Measurements from ENCODE around the gene TIMM23.
"Not testable (repeated sequence)": the region's sequence is repeated elsewhere in the genome, so short reads cannot be mapped to it uniquely, and the experiment has no call there.

TIMM23 gene

GRCh38 chr10:46037107-46037825, 65.0 kb downstream of the TIMM23 start:
- no peaks in the 10 kb centered on the region for H3K27me3 ChIP-seq (ENCODE audit: control insufficient read depth, insufficient read depth, low read length)
- H3K27ac ChIP-seq (ENCODE audit: low read depth, low read length): no peak overlapping the region
- no peaks in the 10 kb centered on the region for H3K4me1 ChIP-seq (ENCODE audit: control insufficient read depth, insufficient read depth, low read length)

GRCh38 chr10:46040004-46040403, 67.7 kb downstream of the TIMM23 start:
- Histone ChIP-seq H3K4me3 (ENCODE audit: low read depth, low read length) (no peak overlapping the region), H3K4me1 (ENCODE audit: control insufficient read depth, insufficient read depth, low read length) (no peaks in the 10 kb centered on the region), H3K27me3 (ENCODE audit: control insufficient read depth, insufficient read depth, low read length) (no peaks in the 10 kb centered on the region), H3K36me3 (ENCODE audit: control insufficient read depth, insufficient read depth, low read length) (no peaks in the 10 kb centered on the region), H3K9ac (ENCODE audit: low read depth, low read length) (no peak overlapping the region), H3K27ac (ENCODE audit: low read depth, low read length) (no peak overlapping the region), H3K9me3 (ENCODE audit: control insufficient read depth, insufficient read depth, low read length) (no peaks in the 10 kb centered on the region)

More at GRCh38 chr10:46037107-46037825, 65.0 kb downstream of the TIMM23 start:
- no peak overlapping the region for H3K9ac ChIP-seq (ENCODE audit: low read depth, low read length)
- no peak overlapping the region for H3K4me3 ChIP-seq (ENCODE audit: low read depth, low read length)
- no peaks in the 10 kb centered on the region for H3K36me3 ChIP-seq (ENCODE audit: control insufficient read depth, insufficient read depth, low read length)
- H3K9me3 ChIP-seq (ENCODE audit: control insufficient read depth, insufficient read depth, low read length): no peaks in the 10 kb centered on the region

- H3K27ac ChIP-seq (ENCODE audit: low read depth, low read length): no peak overlapping the region
These were observed 70.2 kb downstream of the TIMM23 start for GRCh38 chr10:46042527-46042926.

GRCh38 chr10:46046261-46046660, 74.0 kb downstream of the TIMM23 start, which contains the start of gene MSMB:
TSS of gene MSMB (minus strand) at chr10:46046269. CDS start at chr10:46046237, 32 bp downstream.
- H3K36me3 ChIP-seq (ENCODE audit: control insufficient read depth, insufficient read depth, low read length): no peaks in the 10 kb centered on the region
- H3K27me3 ChIP-seq (ENCODE audit: control insufficient read depth, insufficient read depth, low read length): no peaks in the 10 kb centered on the region
- H3K9ac ChIP-seq (ENCODE audit: low read depth, low read length): no peak within 1 kb of the TSS

More at GRCh38 chr10:46042527-46042926, 70.2 kb downstream of the TIMM23 start:
- Histone ChIP-seq H3K36me3 (ENCODE audit: control insufficient read depth, insufficient read depth, low read length) (no peaks in the 10 kb centered on the region), H3K9ac (ENCODE audit: low read depth, low read length) (no peak overlapping the region), H3K4me1 (ENCODE audit: control insufficient read depth, insufficient read depth, low read length) (no peaks in the 10 kb centered on the region), H3K9me3 (ENCODE audit: control insufficient read depth, insufficient read depth, low read length) (no peaks in the 10 kb centered on the region), H3K4me3 (ENCODE audit: low read depth, low read length) (no peak overlapping the region), H3K27me3 (ENCODE audit: control insufficient read depth, insufficient read depth, low read length) (no peaks in the 10 kb centered on the region)

GRCh38 chr10:46048152-46048551, 75.9 kb downstream of the TIMM23 start:
- no peaks in the 10 kb centered on the region for H3K36me3 ChIP-seq (ENCODE audit: control insufficient read depth, insufficient read depth, low read length)
- no peaks in the 10 kb centered on the region for H3K9me3 ChIP-seq (ENCODE audit: control insufficient read depth, insufficient read depth, low read length)
- H3K27ac ChIP-seq (ENCODE audit: low read depth, low read length): no peak overlapping the region
- no peak overlapping the region for H3K9ac ChIP-seq (ENCODE audit: low read depth, low read length)
- no peaks in the 10 kb centered on the region for H3K27me3 ChIP-seq (ENCODE audit: control insufficient read depth, insufficient read depth, low read length)
- no peak overlapping the region for H3K4me3 ChIP-seq (ENCODE audit: low read depth, low read length)
- peaks cover 11% of the 10 kb centered on the region; the same call in 1 of the 2 replicates for H3K4me1 ChIP-seq (ENCODE audit: control insufficient read depth, insufficient read depth, low read length)

More at GRCh38 chr10:46046261-46046660, 74.0 kb downstream of the TIMM23 start, which contains the start of gene MSMB:
- Histone ChIP-seq H3K9me3 (ENCODE audit: control insufficient read depth, insufficient read depth, low read length) (no peaks in the 10 kb centered on the region), H3K4me3 (ENCODE audit: low read depth, low read length) (no peak within 1 kb of the TSS), H3K27ac (ENCODE audit: low read depth, low read length) (no peak within 1 kb of the TSS), H3K4me1 (ENCODE audit: control insufficient read depth, insufficient read depth, low read length) (no peaks in the 10 kb centered on the region)

GRCh38 chr10:46049497-46049831, 77.2 kb downstream of the TIMM23 start:
- H3K36me3 ChIP-seq (ENCODE audit: control insufficient read depth, insufficient read depth, low read length); H3K27ac ChIP-seq (ENCODE audit: low read depth, low read length); H3K9ac ChIP-seq (ENCODE audit: low read depth, low read length); H3K4me3 ChIP-seq (ENCODE audit: low read depth, low read length); H3K9me3 ChIP-seq (ENCODE audit: control insufficient read depth, insufficient read depth, low read length); H3K27me3 ChIP-seq (ENCODE audit: control insufficient read depth, insufficient read depth, low read length): not testable (repeated sequence)
- peaks cover 24% of the 10 kb centered on the region for H3K4me1 ChIP-seq (ENCODE audit: control insufficient read depth, insufficient read depth, low read length)

- H3K27ac ChIP-seq (ENCODE audit: low read depth, low read length): no peak overlapping the region
- peaks cover 30% of the 10 kb centered on the region for H3K4me1 ChIP-seq (ENCODE audit: control insufficient read depth, insufficient read depth, low read length)
- H3K27me3 ChIP-seq (ENCODE audit: control insufficient read depth, insufficient read depth, low read length): no peaks in the 10 kb centered on the region
- no peak overlapping the region for H3K4me3 ChIP-seq (ENCODE audit: low read depth, low read length)
- H3K36me3 ChIP-seq (ENCODE audit: control insufficient read depth, insufficient read depth, low read length): no peaks in the 10 kb centered on the region
- H3K9ac ChIP-seq (ENCODE audit: low read depth, low read length): no peak overlapping the region
- no peaks in the 10 kb centered on the region for H3K9me3 ChIP-seq (ENCODE audit: control insufficient read depth, insufficient read depth, low read length)
These were observed 78.8 kb downstream of the TIMM23 start for GRCh38 chr10:46050941-46051623.

GRCh38 chr10:46052057-46052790, 79.9 kb downstream of the TIMM23 start:
- Histone ChIP-seq H3K4me3 (ENCODE audit: low read depth, low read length) (no peak overlapping the region), H3K27me3 (ENCODE audit: control insufficient read depth, insufficient read depth, low read length) (no peaks in the 10 kb centered on the region), H3K4me1 (ENCODE audit: control insufficient read depth, insufficient read depth, low read length) (peaks cover 30% of the 10 kb centered on the region), H3K36me3 (ENCODE audit: control insufficient read depth, insufficient read depth, low read length) (no peaks in the 10 kb centered on the region), H3K27ac (ENCODE audit: low read depth, low read length) (peak overlapping the region; percentile 77), H3K9me3 (ENCODE audit: control insufficient read depth, insufficient read depth, low read length) (no peaks in the 10 kb centered on the region), H3K9ac (ENCODE audit: low read depth, low read length) (no peak overlapping the region)

GRCh38 chr10:46052791-46053375, 80.6 kb downstream of the TIMM23 start:
- Histone ChIP-seq H3K27me3 (ENCODE audit: control insufficient read depth, insufficient read depth, low read length) (no peaks in the 10 kb centered on the region), H3K9me3 (ENCODE audit: control insufficient read depth, insufficient read depth, low read length) (no peaks in the 10 kb centered on the region), H3K4me3 (ENCODE audit: low read depth, low read length) (no peak overlapping the region), H3K9ac (ENCODE audit: low read depth, low read length) (no peak overlapping the region), H3K4me1 (ENCODE audit: control insufficient read depth, insufficient read depth, low read length) (peaks cover 30% of the 10 kb centered on the region), H3K36me3 (ENCODE audit: control insufficient read depth, insufficient read depth, low read length) (no peaks in the 10 kb centered on the region), H3K27ac (ENCODE audit: low read depth, low read length) (peak overlapping the region; percentile 77)
